H1 (cell line): Measurements from ENCODE around the gene SEMA4C.

Experiments used
- ATF3 ChIP-seq: IDR thresholded peaks from 2 replicates; pipeline ENCODE4 v1.6.1; 2011; ENCODE audit warnings: low read depth, mild to moderate bottlenecking, low read length; ENCODE audit not compliant: insufficient read depth
- CTCF ChIP-seq, 3 experiments: IDR thresholded peaks; 1 replicate in 2 of 3; 2 replicates in 1 of 3; pipeline versions ENCODE4 v1.5.1 to v1.6.1; 2011; ENCODE audit warnings: low read length in 3 of 3, mild to moderate bottlenecking in 3 of 3, inconsistent platforms in 2 of 3, low read depth in 1 of 3, moderate library complexity in 1 of 3; ENCODE audit not compliant: insufficient read depth in 1 of 3; ENCODE audit errors: control extremely low read depth in 1 of 3
- EZH2 ChIP-seq: fragments of 200-600 bp; sonication (generic); IDR thresholded peaks from 2 replicates; pipeline ENCODE4 v1.7.1; 2012; ENCODE audit warnings: low read depth, mild to moderate bottlenecking, moderate library complexity, low read length, inconsistent platforms; ENCODE audit not compliant: severe bottlenecking
- POLR2A ChIP-seq, 2 experiments: IDR thresholded peaks; 1 replicate in 1 of 2; 2 replicates in 1 of 2; pipeline ENCODE4 v1.6.1; 2011; ENCODE audit warnings: low read depth in 2 of 2, low read length in 2 of 2, mild to moderate bottlenecking in 2 of 2; ENCODE audit errors: control extremely low read depth in 1 of 2
- USF2 ChIP-seq: IDR thresholded peaks from 2 replicates; pipeline ENCODE4 v1.6.1; 2011; ENCODE audit warnings: low read length, improper control_type of control experiment

- TF ChIP-seq POLR2A (IDR thresholded peaks at IDR 0.05; ENCODE audit: control extremely low read depth in 1 of 2, low read depth in 2 of 2, low read length in 2 of 2): no peak
- no peak for TF ChIP-seq CTCF (IDR thresholded peaks at IDR 0.05; ENCODE audit: control extremely low read depth in 1 of 3, insufficient read depth in 1 of 3, low read depth in 1 of 3, low read length in 3 of 3)
- TF ChIP-seq EZH2: no peak
- TF ChIP-seq ATF3: no peak
- no peak for TF ChIP-seq USF2
These were observed 5.4 kb downstream of the SEMA4C start for GRCh38 chr2:96864343-96865091.
